H1 (cell line): ENCODE results near the gene ANLN. TPM values are rescaled to one million over a fixed set of nuclear protein-coding genes. Genes with fewer than 3 reads are reported as not detected.

Experiments
- CTCF ChIA-PET: fragments of 300-600 bp; sonication (Branson Sonifier 250); formaldehyde crosslinking; loops from one replicate; lab custom pipeline; 2021; ENCODE audit not compliant: partially characterized antibody; lab: Charles Lee
- POLR2A ChIA-PET: fragments of 300-600 bp; sonication (Branson Sonifier 250); formaldehyde crosslinking; loops from one replicate; lab custom pipeline; 2021; ENCODE audit warnings: inconsistent platforms; ENCODE audit not compliant: partially characterized antibody; lab: Charles Lee
- DNase-seq, 2 experiments: peaks; one replicate each; pipeline versions ENCODE4 v3.0.0 to v3.0.0-alpha.2; 2010 to 2022; ENCODE audit warnings: low spot score in 2 of 2, low read depth in 1 of 2, mixed read lengths in 1 of 2
- FAIRE-seq: peaks from 2 replicates; lab custom pipeline; 2011; peaks lifted over from hg19 to GRCh38; lab: Jason Lieb, UNC
- H2AFZ ChIP-seq: 2 replicates; pipeline ENCODE4 v1.8.1; 2012; ENCODE audit warnings: low read length, inconsistent platforms
- H2AK5ac ChIP-seq: 2 replicates; pipeline ENCODE4 v1.6.1; 2013; ENCODE audit warnings: low read depth, low read length
- H2BK120ac ChIP-seq: replicated peaks from 2 replicates; pipeline ENCODE3; 2013; ENCODE audit warnings: low read depth, low read length, inconsistent platforms
- H2BK12ac ChIP-seq: 2 replicates; pipeline ENCODE4 v1.6.1; 2013; ENCODE audit warnings: low read depth, low read length
- H2BK15ac ChIP-seq: 2 replicates; pipeline ENCODE4 v1.6.1; 2013; ENCODE audit warnings: low read length
- H2BK20ac ChIP-seq: 2 replicates; pipeline ENCODE4 v1.6.1; 2013; ENCODE audit warnings: low read length
- H2BK5ac ChIP-seq: 2 replicates; pipeline ENCODE4 v1.6.1; 2013; ENCODE audit warnings: low read depth, low read length
- H3K14ac ChIP-seq: 2 replicates; pipeline ENCODE4 v1.6.1; 2013; ENCODE audit warnings: inconsistent platforms; ENCODE audit not compliant: insufficient read length
- H3K18ac ChIP-seq: 2 replicates; pipeline ENCODE4 v1.6.1; 2013; ENCODE audit warnings: low read length; ENCODE audit errors: extremely low read depth
- H3K23ac ChIP-seq: 2 replicates; pipeline ENCODE4 v1.6.1; 2013; ENCODE audit warnings: inconsistent platforms; ENCODE audit not compliant: insufficient read length
- H3K23me2 ChIP-seq: 2 replicates; pipeline ENCODE4 v1.6.1; 2013; ENCODE audit warnings: low read depth, low read length
- H3K27ac ChIP-seq: 2 replicates; pipeline ENCODE4 v1.6.1; 2011; ENCODE audit warnings: low read depth, low read length, inconsistent platforms
- H3K27me3 ChIP-seq, 4 experiments: replicated peaks in 1 of 4; 1 replicate in 1 of 4; 2 replicates in 3 of 4; pipeline versions ENCODE4 v1.6.1 to v1.8.1; 2011 to 2013; ENCODE audit warnings: low read length in 3 of 4, mild to moderate bottlenecking in 3 of 4, inconsistent platforms in 2 of 4, mixed read lengths in 2 of 4, moderate library complexity in 1 of 4; ENCODE audit not compliant: control insufficient read depth in 3 of 4, insufficient read depth in 3 of 4; ENCODE audit errors: extremely low read depth in 1 of 4
- H3K36me3 ChIP-seq, 4 experiments: 2 replicates each; pipeline versions ENCODE4 v1.6.1 to v1.8.1; 2011 to 2013; ENCODE audit warnings: mild to moderate bottlenecking in 4 of 4, low read length in 3 of 4, moderate library complexity in 2 of 4, control low read depth in 1 of 4, inconsistent platforms in 1 of 4; ENCODE audit not compliant: insufficient read depth in 4 of 4, control insufficient read depth in 2 of 4
- H3K4ac ChIP-seq: replicated peaks from 2 replicates; pipeline ENCODE3; 2013; ENCODE audit warnings: low read length, low read depth, mixed read lengths, inconsistent platforms; ENCODE audit not compliant: insufficient read length
- H3K4me1 ChIP-seq, 4 experiments: replicated peaks in 1 of 4; 1 replicate in 1 of 4; 2 replicates in 3 of 4; pipeline versions ENCODE4 v1.6.1 to v1.8.1; 2011 to 2013; ENCODE audit warnings: low read length in 3 of 4, inconsistent platforms in 2 of 4, mixed read lengths in 1 of 4; ENCODE audit not compliant: insufficient read depth in 4 of 4, control insufficient read depth in 3 of 4
- H3K4me2 ChIP-seq, 2 experiments: 2 replicates each; pipeline versions ENCODE4 v1.6.1 to v1.8.1; 2011 to 2013; ENCODE audit warnings: low read depth in 2 of 2, low read length in 2 of 2, control low read depth in 1 of 2, inconsistent platforms in 1 of 2, mild to moderate bottlenecking in 1 of 2; ENCODE audit not compliant: insufficient read depth in 1 of 2
- H3K4me3 ChIP-seq, 4 experiments: fragments of 200-600, 300-600 bp in 1 of 4; sonication (generic), shearing (Covaris generic), sonication (Bioruptor Twin) in 1 of 4; 2 replicates each; pipeline versions ENCODE4 v1.5.1 to v1.8.1; 2011 to 2016; ENCODE audit warnings: low read length in 4 of 4, low read depth in 3 of 4, control low read depth in 2 of 4, inconsistent platforms in 2 of 4, mild to moderate bottlenecking in 2 of 4, mixed read lengths in 1 of 4, moderate library complexity in 1 of 4; ENCODE audit not compliant: insufficient read depth in 2 of 4; ENCODE audit errors: extremely low read depth in 1 of 4
- H3K56ac ChIP-seq: replicated peaks from 2 replicates; pipeline ENCODE3; 2013; ENCODE audit warnings: low read depth, mild to moderate bottlenecking, mixed read lengths, low read length, inconsistent platforms; ENCODE audit not compliant: insufficient read length
- H3K79me1 ChIP-seq: 2 replicates; pipeline ENCODE4 v1.6.1; 2013; ENCODE audit warnings: low read depth, low read length, control low read depth
- H3K79me2 ChIP-seq, 2 experiments: 2 replicates each; pipeline versions ENCODE4 v1.6.1 to v1.8.1; 2012 to 2013; ENCODE audit warnings: low read length in 2 of 2, mild to moderate bottlenecking in 2 of 2, inconsistent platforms in 1 of 2; ENCODE audit not compliant: insufficient read depth in 2 of 2, control insufficient read depth in 1 of 2
- H3K9ac ChIP-seq, 4 experiments: replicated peaks in 1 of 4; 1 replicate in 1 of 4; 2 replicates in 3 of 4; pipeline versions ENCODE4 v1.6.1 to v1.8.1; 2011 to 2013; ENCODE audit warnings: low read depth in 3 of 4, low read length in 3 of 4, control low read depth in 2 of 4, mild to moderate bottlenecking in 2 of 4, moderate library complexity in 2 of 4, inconsistent platforms in 1 of 4; ENCODE audit errors: extremely low read depth in 1 of 4
- H3K9me3 ChIP-seq, 2 experiments: 2 replicates each; pipeline versions ENCODE4 v1.6.1 to v1.8.1; 2012 to 2013; ENCODE audit warnings: mild to moderate bottlenecking in 2 of 2, moderate library complexity in 2 of 2, control low read depth in 1 of 2, inconsistent platforms in 1 of 2, low read depth in 1 of 2, low read length in 1 of 2, mixed read lengths in 1 of 2; ENCODE audit not compliant: insufficient read depth in 2 of 2
- H4K20me1 ChIP-seq, 2 experiments: replicated peaks in 1 of 2; 2 replicates each; pipeline versions ENCODE3 to v1.8.1; 2011 to 2013; ENCODE audit warnings: inconsistent platforms in 2 of 2, low read length in 2 of 2, mild to moderate bottlenecking in 1 of 2; ENCODE audit not compliant: insufficient read depth in 2 of 2, control insufficient read depth in 1 of 2
- H4K5ac ChIP-seq: 2 replicates; pipeline ENCODE4 v1.6.1; 2013; ENCODE audit warnings: low read length, low read depth, mixed read lengths, inconsistent platforms; ENCODE audit not compliant: insufficient read length
- H4K8ac ChIP-seq: 2 replicates; pipeline ENCODE4 v1.8.0; 2013; ENCODE audit warnings: mild to moderate bottlenecking, moderate library complexity, low read length, inconsistent platforms; ENCODE audit not compliant: insufficient read depth; ENCODE audit errors: extremely low read depth
- H4K91ac ChIP-seq: replicated peaks from 2 replicates; pipeline ENCODE3; 2013; ENCODE audit warnings: low read length, mixed read lengths, inconsistent platforms; ENCODE audit not compliant: insufficient read length
- CEBPB ChIP-seq: IDR thresholded peaks from 2 replicates; pipeline ENCODE4 v1.6.1; 2012; ENCODE audit warnings: low read depth, low read length
- CHD2 ChIP-seq: IDR thresholded peaks from 2 replicates; pipeline ENCODE4 v1.6.1; 2012; ENCODE audit warnings: low read length, improper control_type of control experiment
- CTBP2 ChIP-seq: IDR thresholded peaks from 2 replicates; pipeline ENCODE4 v1.7.0; 2011; ENCODE audit warnings: borderline replicate concordance, mild to moderate bottlenecking, moderate library complexity, mixed read lengths, low read length; ENCODE audit not compliant: insufficient read depth, insufficient read length
- CTCF ChIP-seq, 3 experiments: IDR thresholded peaks; 1 replicate in 2 of 3; 2 replicates in 1 of 3; pipeline versions ENCODE4 v1.5.1 to v1.6.1; 2011; ENCODE audit warnings: low read length in 3 of 3, mild to moderate bottlenecking in 3 of 3, inconsistent platforms in 2 of 3, low read depth in 1 of 3, moderate library complexity in 1 of 3; ENCODE audit not compliant: insufficient read depth in 1 of 3; ENCODE audit errors: control extremely low read depth in 1 of 3
- JUN ChIP-seq: IDR thresholded peaks from 2 replicates; pipeline ENCODE4 v1.6.1; 2011; ENCODE audit warnings: low read depth, mild to moderate bottlenecking, improper control_type of control experiment, low read length
- KDM1A ChIP-seq: fragments of 200-600, 300-600 bp; sonication (generic); IDR thresholded peaks from 2 replicates; pipeline ENCODE4 v1.7.1; 2016; ENCODE audit warnings: mild to moderate bottlenecking, low read length, borderline replicate concordance
- POLR2A ChIP-seq, 2 experiments: IDR thresholded peaks; 1 replicate in 1 of 2; 2 replicates in 1 of 2; pipeline ENCODE4 v1.6.1; 2011; ENCODE audit warnings: low read depth in 2 of 2, low read length in 2 of 2, mild to moderate bottlenecking in 2 of 2; ENCODE audit errors: control extremely low read depth in 1 of 2
- RBBP5 ChIP-seq: IDR thresholded peaks from 2 replicates; pipeline ENCODE4 v1.7.1; 2012; ENCODE audit warnings: low read depth, mild to moderate bottlenecking, inconsistent platforms, low read length, moderate library complexity, borderline replicate concordance
- RXRA ChIP-seq: IDR thresholded peaks from 2 replicates; pipeline ENCODE4 v1.6.1; 2011; ENCODE audit warnings: low read depth, mild to moderate bottlenecking, low read length, moderate library complexity; ENCODE audit not compliant: insufficient read depth
- SIX5 ChIP-seq: IDR thresholded peaks from 2 replicates; pipeline ENCODE4 v1.6.1; 2011; ENCODE audit warnings: mild to moderate bottlenecking, low read depth, low read length
- SUZ12 ChIP-seq: fragments of 200-600 bp; sonication (generic); IDR thresholded peaks from 2 replicates; pipeline ENCODE4 v1.6.1; 2012; ENCODE audit warnings: mild to moderate bottlenecking, inconsistent platforms, low read length, moderate library complexity, mixed read lengths
- TAF7 ChIP-seq: optimal IDR thresholded peaks from 2 replicates; pipeline ENCODE3; 2011; ENCODE audit warnings: low read depth, mild to moderate bottlenecking, inconsistent platforms, low read length, moderate library complexity, borderline replicate concordance
- WGBS, 2 experiments: shearing (Covaris generic) in 1 of 2; methylation state at CpG; one replicate each; pipeline versions ENCODE4 v1.1.6 to v1.1.7; 2013 to 2015; ENCODE audit warnings: low lambda C conversion rate in 2 of 2, mixed read lengths in 2 of 2, inconsistent platforms in 1 of 2, low coverage in 1 of 2, missing lambda C conversion rate in 1 of 2; ENCODE audit not compliant: insufficient replicate concordance in 2 of 2, insufficient coverage in 1 of 2, insufficient read length in 1 of 2; ENCODE audit errors: extremely low coverage in 1 of 2, missing lambda C conversion rate in 1 of 2; 5-methylcytosine and 5-hydroxymethylcytosine counted together
- polyA plus RNA-seq, 7 experiments: library from polyadenylated mRNA; depleted of rRNA in 3 of 7; stranded (reverse) in 5 of 7; unstranded in 2 of 7; fragments of >200 nt in 5 of 7; fragments of 200-250 nt in 2 of 7; gene quantifications; 1 replicate in 5 of 7; 2 replicates in 1 of 7; 4 replicates in 1 of 7; pipeline versions ENCODE4 v1.2.1 to v1.2.3, GENCODE V29; 2011 to 2013; ENCODE audit warnings: missing spikeins in 2 of 7, mixed read lengths in 2 of 7
- total RNA-seq: library from RNA; stranded (reverse); fragmentation: NEBNext Ultra II Directional; extraction: Animal tissue kit (Norgen Biotek cat#: 25700); gene quantifications from 2 replicates; pipeline ENCODE4 v1.2.1, GENCODE V29; 2021

The ANLN gene
- total and polyA plus RNA-seq, 2 of the 8 experiments (the other 6 are each of a cell fraction or from before 2014, with no cell fraction given): 18.5 to 90.1 TPM

GRCh38 chr7:36438211-36438610 lies 48.5 kb downstream of the ANLN start:
- H3K36me3 ChIP-seq: peaks cover 0 to 5% (median 2%) of the 10 kb centered on the region in 4 experiments; a peak in 3 of 8 replicates
- no peak overlapping the region for H3K14ac ChIP-seq
- WGBS, 2 experiments: 84% methylated on average over 4 of the region's 4 CpGs; no CpG with 5 or more reads in 1 of the 2 experiments
- TF ChIP-seq KDM1A (no peak), POLR2A (IDR thresholded peaks at IDR 0.05; ENCODE audit: control extremely low read depth in 1 of 2, low read depth in 2 of 2, low read length in 2 of 2) (no peak), CTBP2 (no peak), CHD2 (no peak), SUZ12 (no peak), SIX5 (no peak), RXRA (no peak), CTCF (IDR thresholded peaks at IDR 0.05; ENCODE audit: control extremely low read depth in 1 of 3, insufficient read depth in 1 of 3, low read depth in 1 of 3, low read length in 3 of 3) (no peak), CEBPB (no peak), TAF7 (no peak), RBBP5 (no peak), JUN (no peak)

More at GRCh38 chr7:36438211-36438610, 48.5 kb downstream of the ANLN start:
- H3K4me2 ChIP-seq: no peak overlapping the region
- no peak overlapping the region for H3K4ac ChIP-seq
- H2BK120ac ChIP-seq: no peak overlapping the region
- no peaks in the 10 kb centered on the region for H3K9me3 ChIP-seq
- no peak overlapping the region for H2AK5ac ChIP-seq
- no peak overlapping the region for H3K4me3 ChIP-seq
- H2BK5ac ChIP-seq: no peak overlapping the region
- ChIA-PET POLR2A (interaction anchor here (2.0 kb wide), 1 partner anchor 49 kb away, joined by 6 read pairs; the partner anchor contains the start of gene ANLN), CTCF (interaction anchor here (0.8 kb wide), 1 partner anchor 35 kb away, joined by 3 read pairs; no protein-coding TSS in a partner anchor)
- no peak overlapping the region for H4K5ac ChIP-seq
- no peak overlapping the region for H2BK15ac ChIP-seq
- no peak overlapping the region for H2BK20ac ChIP-seq
- H4K8ac ChIP-seq: no peak overlapping the region
- H3K56ac ChIP-seq: no peak overlapping the region
- H4K20me1 ChIP-seq: no peaks in the 10 kb centered on the region
- DNase-seq (no peak), FAIRE-seq (no peak)
- no peak overlapping the region for H2AFZ ChIP-seq
- no peak overlapping the region for H2BK12ac ChIP-seq
- no peak overlapping the region for H3K23ac ChIP-seq
- H3K9ac ChIP-seq: no peak overlapping the region
- no peak overlapping the region for H3K18ac ChIP-seq
- H3K79me1 ChIP-seq: no peaks in the 10 kb centered on the region
- no peaks in the 10 kb centered on the region for H3K27me3 ChIP-seq
- H3K23me2 ChIP-seq: no peaks in the 10 kb centered on the region; the same call in 1 of the 2 replicates
- no peak overlapping the region for H3K27ac ChIP-seq
- no peak overlapping the region for H4K91ac ChIP-seq
- no peaks in the 10 kb centered on the region for H3K79me2 ChIP-seq
- H3K4me1 ChIP-seq: peaks cover 0 to 4% (median 0%) of the 10 kb centered on the region in 4 experiments; a peak in 2 of 7 replicates
